HG02798 (cell line): ENCODE results near the gene GLMN.

Experiments
- ATAC-seq: cut with Tn5 transposase; IDR thresholded peaks from one replicate; pipeline ENCODE4 v1.9.1; 2021; ENCODE audit warnings: mild to moderate bottlenecking; ENCODE audit not compliant: unreplicated experiment, poor library complexity

The GLMN gene

DNA sequence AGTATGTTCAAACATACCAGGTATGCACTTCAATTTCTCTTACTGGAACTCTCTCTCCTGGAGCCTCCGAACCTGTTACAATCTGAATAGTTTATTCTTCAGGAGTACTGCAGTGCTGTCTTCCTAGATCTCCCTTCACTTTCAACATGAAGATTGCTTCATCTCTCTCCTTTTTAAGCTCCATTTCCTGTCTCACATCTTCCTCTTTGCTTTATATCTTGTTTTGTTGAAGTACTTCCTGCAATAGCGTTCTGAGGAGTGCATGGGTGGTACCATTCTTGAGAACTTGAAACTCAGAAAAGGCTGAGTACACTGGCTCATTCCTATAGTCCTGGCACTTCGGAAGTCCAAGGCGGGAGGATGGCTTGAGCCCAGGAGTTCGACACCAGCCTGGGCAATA, 96.8 kb downstream of the GLMN start:
- no peak for ATAC-seq
